NOMO-1 (cell line): Measurements from ENCODE around the gene CACNB2.

Experiments used
- DNase-seq, 2 experiments: peaks; one replicate each; lab custom pipeline; 2025; ENCODE audit not compliant: unreplicated experiment in 2 of 2; lab: John Stamatoyannopoulos, UW

Gene CACNB2

DNA sequence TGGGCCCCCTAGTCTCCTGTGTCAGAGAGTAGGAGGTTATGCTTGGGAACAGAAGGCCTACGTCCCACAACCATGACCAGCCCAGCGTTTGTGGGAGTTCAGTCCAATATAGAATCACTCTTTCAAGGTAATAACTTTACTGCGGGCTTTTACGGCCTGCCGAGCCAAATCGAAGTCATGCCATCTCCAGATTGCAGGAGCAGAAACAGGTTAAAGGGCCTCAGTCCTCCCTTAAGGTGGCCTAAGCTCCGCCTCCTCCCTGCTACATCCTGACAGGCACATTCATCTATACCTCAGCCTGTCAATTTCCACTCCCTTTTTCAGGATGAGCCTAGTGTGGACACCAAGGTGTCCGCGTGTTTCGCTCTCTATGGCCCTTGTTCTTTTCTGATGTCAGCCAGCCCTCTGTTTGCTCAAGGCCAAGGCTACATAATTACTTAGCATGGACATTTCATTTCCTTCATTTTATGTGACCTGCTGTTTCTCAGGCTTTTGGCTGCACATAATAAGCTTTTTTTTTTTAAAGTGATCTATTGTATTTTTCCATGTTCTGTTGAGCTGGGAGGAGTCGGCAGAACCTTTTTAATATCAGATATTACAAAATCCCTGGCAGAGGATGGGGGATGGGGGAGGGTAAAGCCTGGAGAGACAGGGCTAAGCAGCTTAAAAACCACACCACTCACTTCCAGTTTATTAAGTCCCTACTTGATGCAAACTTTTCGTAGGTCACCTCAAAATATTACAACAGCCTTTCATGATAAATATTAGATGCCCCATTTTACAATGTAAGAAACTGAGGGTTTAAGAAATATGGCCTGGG is 84.6 kb downstream of the CACNB2 start:
- DNase-seq, result no peak

DNA sequence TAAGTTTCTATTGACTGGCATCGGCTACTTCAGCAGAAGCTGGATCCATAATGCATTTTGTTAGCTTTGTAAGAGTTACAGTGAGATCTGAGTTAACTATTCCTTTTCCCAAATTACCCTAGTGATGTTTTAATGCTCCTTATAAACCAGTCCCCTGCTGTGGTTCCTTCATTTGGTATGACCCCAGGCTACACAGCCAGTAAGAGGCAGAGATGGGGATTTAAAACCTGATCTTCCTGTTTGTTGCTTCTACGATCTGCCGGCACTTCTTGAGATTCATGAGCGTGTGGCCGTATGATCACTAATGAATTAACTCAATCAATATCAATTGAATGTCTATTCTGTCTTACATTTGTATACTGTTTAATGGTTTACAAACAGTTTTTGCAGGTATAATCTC is 86.1 kb downstream of the CACNB2 start:
- no peak for DNase-seq

DNA sequence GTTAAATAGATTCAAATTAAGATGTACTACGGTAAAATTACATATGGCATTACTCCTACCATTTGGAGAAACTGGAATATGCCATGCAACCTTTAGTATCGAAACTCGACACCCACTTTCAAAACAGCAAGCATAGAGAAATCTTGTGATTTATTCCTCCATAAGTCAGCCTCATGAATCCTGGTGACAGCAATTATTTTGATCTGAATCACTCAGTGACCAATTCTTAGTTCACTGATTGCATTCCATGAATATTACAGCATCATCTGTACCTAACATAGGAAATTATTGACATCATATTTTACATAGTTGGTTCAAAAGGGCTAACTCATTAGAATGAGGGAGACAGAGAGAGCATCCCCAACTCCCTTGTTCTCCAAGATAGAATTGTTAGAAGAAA is 89.6 kb downstream of the CACNB2 start:
- DNase-seq, result no peak

DNA sequence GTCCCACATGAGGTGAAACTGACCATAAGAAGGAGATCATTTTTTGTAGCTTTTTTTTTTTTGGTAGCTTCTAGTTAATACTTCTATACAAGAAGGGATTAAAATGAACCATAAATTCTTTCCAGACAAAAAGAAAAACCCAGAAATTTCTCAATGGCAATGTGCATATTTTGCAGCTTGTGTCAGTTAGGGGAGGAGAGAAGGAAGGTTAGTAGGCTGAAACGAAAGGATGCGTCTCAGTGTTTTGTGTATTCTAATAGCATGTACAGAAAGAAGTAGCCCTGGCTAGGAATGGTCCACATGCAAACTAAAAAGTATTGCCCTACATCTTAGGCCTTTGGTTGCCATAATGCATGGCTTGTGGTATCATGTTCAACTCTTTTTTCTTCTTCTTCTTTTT is 90.6 kb downstream of the CACNB2 start:
- no peak for DNase-seq

DNA sequence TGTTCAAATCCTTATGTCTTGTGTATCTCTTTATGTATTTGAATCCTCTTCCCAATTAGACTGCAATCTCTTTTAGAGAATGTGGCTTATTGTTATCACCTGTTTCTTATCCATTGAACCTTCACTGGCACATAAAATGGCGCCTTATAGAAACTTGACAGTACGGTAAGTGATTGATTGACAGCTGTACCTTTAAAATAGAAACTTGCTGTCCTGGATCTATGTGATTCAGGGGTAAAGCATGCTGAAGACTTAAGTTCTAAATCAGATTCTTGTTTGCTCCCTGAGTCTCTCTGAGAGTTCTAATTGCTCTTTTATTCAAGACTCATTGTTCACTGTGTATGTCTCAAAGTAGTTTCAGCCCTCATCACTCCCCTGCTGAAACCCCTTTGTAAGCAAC is 91.3 kb downstream of the CACNB2 start:
- DNase-seq, result no peak

DNA sequence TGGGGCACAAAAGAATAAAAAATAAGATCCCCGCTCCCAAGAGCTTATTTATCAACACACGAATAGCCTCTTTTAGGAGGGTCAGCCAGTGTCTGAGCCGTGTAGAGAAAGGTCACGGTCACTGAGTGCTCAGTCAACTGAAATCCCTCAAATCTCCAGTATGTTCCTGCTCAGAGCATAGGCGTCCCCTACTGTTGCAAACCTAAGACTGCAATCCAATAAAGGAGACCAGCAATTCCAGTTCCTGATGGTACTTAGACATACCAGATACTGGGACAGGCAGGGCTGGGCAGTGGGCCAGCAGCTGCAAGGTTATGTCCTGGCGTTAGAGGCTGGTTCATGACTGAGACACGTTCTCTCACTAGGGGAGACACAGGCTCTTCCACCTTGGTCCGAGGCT is 93.6 kb downstream of the CACNB2 start:
- no peak for DNase-seq

DNA sequence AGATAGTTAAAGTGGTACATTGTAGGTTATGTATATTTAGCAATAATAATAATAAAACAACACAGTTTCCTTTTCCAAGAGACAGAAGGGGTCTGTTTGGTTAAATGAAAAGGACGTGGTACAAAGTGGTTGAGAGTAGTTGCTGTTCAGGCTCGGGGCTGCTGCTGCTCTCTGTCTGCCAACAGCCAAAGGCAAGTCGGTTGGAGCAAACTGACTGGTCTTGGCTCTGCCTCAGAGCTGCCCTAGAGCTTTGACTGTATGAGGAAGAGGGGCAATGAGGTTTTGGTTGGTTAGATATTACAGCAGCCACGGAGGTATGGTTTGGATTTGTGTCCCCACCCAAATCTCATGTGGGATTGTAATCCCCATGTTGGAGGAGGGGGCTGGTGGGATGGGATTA is 95.3 kb downstream of the CACNB2 start:
- DNase-seq, result no peak

DNA sequence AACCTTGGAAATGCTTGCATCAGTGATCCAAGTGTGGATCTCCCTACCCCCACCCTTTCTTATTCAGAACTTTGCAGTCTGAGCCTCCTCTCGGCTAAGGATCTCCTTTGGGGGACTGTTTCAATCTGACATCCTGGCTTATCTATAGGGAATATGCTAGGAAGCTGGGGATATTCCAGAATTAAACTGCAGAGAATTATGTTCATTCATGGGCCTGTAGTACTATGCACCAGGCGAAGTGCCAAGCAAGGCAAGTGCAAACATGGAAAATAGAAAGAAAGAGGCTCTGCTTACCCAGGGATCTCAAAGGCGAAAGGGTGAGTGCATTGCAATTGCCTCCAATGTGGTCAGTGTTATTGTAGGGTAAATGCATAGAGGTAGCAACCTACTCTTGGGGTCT is 96.5 kb downstream of the CACNB2 start:
- no peak for DNase-seq

DNA sequence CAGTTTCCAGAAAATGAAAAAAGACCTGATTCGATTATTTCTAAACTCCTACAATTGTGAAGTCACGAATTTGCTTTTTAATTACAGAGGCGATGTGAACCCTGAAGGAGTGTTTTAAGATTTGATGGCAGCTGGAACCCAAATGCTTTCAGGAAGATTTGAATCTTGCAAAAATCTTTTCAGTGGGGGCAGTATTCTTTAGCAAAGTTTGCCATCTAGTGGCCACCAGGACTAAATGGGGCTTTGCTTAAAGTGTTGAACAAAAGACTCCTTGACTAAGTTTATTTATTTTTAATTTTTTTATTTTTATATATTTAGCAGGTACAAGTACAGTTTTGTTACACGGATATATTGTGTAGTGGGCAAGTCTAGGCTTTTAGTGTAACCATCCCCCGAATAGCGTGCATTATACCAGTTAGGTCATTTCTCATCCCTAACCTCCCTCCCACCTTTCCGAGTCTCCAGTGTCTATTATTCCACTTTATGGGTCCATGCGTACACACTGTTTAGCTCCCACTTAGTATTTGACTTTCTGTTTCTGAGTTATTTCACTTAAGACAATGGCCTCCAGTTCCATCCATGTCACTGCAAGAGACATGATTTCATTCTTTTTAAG is 98.8 kb downstream of the CACNB2 start:
- DNase-seq, result peak; percentile 12 to 57

DNA sequence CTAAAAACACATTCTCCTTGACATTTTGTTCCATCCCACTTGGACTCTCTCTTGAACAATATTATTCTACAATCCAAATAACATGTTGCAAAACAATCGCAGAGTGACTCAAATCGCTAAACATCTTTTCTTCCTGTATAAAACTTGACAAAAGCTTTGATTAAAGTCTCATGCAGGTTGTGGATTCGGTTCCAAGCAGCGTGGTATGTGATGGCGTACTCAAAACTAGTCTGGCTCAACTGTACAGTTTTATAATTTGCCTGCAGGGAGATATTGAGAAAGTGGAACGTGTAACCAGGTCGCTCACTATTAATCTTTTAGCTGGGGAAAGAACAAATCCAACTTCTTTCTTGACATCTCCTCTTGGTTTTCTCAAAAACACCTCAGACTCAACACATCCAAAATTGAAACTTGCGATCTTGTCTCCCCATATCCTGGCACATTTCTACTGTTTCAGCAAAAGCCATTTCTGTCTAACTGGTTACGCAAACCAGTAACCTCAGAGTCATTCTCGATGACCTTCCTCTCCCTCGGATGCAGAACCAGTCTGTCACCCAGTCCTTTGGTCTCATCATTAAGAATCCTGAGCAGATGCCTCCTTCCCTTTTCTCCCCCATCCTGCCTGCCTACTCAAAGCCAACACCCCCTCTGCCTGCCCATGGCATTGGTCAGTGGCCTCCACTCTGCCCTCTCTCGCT is 100.1 kb downstream of the CACNB2 start:
- DNase-seq, result peak; percentile 50 to 79

DNA sequence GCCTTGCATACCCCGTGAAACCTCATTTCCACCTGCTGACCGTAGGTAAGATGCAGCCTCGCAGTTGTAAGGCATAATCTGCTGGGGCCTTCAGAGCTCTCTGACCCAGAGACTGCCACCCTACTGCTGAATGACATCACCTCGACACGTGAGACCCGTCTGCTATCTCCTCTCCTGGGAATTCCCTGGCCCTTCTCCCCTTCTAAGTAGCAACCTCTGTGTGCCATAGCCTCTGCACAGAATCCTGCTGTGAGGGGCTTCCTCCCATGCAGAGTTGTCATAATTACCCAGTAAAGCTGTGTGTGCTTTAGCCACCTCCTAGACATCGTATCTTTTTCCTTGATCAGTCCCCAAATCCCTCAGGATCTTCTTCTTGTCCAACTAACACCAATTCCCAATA is 106.7 kb downstream of the CACNB2 start:
- DNase-seq, result no peak

DNA sequence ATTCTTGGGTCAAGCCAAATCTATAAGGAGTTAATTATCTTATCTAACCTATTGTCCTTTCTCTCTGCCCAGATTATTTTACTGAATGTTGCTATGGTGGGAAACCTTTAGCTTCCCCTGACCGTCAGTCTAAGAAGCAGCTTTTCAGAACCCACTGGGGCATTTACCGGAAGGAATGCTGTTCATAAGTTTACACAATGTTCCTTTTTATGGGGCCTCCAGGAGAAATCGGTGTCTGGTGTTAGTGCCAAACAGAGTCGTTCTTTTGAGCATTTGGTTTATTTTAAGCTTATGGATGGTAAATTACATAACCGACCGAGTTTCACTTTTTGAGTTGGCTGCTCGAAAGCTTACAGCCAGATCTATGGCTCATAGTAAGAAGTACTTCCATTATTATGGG is 111.9 kb downstream of the CACNB2 start:
- DNase-seq, result peak; percentile 44 to 47

DNA sequence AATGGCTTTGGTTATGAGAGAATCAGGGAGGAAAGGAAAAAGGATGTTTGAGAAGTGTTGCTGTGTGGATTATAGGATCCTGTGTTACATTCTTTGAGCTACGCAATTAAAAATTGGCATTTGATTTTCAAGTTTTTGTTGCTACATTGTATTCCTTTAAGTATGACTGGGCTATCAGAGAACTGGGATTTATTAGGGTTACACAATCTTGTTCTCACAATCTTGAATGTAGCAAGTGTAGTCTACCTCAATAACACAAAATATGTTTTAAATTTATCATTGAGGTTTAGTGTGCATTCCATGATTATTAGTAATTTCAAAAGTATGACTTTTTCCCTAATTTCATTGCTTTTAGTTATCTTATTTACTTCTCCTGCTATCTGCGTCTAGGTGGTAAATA is 113.9 kb downstream of the CACNB2 start:
- no peak for DNase-seq

DNA sequence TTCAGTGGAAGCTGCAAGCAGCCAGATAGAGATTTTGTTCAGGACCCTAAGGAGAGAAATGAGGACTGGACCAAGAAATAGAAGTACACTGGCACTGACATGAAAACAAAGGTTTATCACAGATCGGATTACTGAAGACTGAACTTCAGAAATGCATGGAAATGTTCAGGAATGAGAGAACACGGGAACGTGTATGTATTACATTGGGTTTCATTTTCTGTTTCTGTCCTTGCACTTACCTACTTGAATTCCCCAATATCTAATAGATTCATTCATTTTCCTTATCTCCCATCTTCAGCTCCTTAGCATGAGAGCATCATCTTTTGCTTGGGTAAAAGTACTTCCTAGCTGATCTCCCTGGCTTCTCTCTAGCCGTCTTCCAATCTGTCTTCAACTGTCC is 114.5 kb downstream of the CACNB2 start:
- DNase-seq, result no peak

DNA sequence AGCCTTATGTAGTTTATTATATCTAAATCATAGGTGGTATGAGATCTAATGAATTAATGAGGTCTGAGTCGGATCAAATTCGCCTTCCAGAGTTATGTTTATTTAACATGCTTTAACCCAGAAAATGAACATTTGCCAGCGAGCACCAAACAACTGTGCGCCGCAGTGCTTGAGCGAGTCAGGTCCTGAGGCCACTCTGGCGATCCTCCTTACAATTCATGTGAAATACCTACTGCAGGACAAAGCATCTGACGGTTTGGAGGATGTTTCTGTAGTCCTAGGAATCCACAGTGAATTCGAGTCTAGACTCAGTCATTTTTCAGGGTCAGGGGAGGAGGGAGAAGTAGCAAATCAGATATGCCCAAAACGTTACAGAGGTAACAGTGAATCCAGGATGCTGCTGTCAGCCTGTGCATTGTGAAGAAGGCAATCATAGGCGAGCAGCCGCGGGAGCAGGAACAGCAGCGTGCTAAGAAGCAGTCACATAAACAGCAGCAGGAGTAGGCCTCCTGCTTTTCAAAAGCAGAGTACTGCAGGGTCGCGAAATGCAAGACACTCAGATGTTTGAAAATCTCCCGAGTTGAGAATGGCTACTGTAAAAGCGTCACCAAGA is 120.2 kb downstream of the CACNB2 start:
- DNase-seq, result no peak

DNA sequence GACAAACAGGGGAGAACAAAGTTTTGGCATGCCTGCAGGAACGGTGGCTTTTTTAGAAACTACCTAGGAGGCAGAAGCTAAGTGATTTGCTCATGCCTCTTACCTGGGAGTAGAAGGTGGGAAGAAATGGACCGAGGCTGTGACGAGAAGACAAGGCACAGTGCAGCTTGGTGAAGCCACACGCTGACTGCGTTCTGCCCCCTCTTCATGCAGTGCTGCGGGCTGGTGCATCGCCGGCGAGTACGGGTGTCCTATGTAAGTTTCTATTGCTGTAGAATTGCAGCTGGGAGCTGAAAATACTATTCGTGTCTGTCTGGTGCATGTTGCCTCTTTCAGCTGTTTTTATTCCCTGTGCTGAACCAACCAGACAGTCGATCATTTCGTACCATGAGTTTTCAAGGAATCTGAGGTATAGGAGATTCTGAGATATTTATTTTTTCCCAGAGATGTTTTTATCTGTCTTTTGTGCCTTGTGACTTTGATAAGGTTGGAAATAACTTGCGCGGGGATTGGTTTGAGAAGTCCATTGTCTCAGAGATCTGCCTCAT is 120.9 kb downstream of the CACNB2 start:
- DNase-seq, result no peak

DNA sequence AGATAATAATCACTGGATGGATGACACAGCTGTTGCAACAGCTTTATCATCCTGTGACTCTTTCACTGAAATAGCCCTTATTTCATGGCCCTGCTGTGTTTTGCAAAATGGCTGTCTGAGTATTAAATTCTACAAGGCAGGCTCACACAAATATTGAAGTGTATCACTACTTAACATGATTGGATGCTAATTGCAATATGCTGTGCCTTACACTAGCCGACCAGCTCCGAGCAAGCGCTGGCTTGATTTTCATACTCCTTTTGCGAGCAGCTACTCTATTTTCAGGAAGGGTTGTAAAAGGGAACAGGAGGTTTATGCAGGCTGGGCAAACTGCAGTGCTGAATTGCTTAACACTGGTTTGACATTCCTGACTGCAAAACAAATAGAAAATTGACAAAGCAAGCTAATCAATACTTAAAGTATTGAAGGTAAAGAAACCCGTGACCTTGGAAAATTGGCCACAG is 121.6 kb downstream of the CACNB2 start:
- DNase-seq, result peak; percentile 11 to 55

DNA sequence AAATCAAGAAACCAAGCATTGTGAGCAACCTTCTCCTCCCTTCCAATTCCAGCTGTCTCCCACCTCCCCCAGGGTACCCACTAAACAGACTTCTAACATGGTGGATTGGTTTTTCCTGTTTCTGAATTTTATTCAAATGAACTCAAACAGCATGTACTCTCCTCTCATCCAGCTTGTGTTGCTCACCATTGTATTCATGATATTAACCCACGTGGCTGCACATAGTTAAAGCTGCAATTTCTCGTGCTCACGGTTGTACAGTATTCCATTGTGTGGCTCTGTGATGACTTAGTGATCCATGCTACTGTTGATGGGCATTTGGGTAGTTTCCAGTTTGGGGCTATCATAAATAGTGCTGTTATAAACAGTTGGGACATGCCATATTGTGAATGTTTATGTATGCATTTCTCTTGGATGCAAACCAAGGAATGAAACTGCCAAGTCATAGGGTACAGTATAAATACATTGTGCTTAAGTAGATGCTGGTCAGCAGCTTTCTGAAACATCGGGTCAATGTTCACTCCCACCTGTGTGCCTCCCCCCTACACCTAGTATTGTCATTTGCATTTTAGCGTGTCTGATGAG is 124.3 kb downstream of the CACNB2 start:
- no peak for DNase-seq

DNA sequence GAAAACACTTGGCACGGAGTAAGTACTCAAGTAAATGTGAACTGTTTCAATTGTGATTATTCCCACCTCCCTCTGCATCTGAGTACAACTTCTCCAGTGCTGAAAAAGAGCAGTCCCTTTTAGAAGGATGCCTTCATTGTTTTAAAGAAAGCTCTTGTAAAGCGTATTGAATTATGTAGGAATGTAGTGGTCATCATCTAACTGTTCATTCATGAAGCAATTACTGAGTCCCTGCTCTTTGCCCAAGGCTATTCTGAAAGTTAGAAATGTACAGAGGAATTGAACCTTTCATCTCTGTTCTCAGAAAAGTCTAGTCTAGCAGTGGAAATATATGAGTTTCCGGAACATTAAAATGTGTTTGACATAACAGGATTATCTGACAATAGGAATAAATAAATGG is 127.8 kb downstream of the CACNB2 start:
- DNase-seq, result no peak

DNA sequence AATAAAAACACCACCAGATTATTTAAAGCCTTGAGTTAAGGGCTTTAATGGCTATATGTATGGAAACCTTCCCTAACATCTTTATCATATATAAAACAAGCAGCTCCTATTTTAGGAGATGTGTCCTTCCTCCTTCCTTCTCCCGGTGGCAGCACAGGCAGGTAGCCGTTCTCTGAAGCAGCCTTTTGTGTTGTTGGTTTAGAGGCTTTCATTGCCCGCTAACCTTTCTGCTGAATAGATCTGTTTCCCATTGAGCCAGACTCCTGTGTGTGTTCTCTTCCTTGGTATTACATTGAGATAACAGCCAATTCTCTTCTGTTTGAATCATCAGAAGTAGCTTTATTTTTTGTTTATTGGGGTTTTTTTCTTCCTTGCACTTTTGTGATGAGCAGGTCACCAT is 131.3 kb downstream of the CACNB2 start:
- DNase-seq, result no peak

DNA sequence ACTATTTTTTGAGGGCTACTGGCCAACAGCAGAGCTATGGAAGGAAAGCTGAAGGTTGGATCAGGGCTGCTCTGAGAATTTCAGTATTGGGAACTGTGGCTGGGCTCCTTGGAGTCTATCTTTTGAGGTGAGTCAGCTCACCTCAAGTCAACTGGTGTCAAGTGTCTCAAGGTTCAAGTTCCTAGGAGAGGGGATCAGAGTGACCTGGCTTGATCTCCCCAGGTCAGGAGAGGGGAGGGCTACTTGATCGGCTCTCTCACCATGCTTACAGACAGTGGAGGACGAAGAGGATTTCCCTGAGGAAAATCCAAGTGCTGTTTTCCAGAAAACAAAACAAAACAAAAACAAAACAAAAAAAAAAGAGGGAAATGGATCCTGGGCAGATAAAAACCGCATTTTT is 132.8 kb downstream of the CACNB2 start:
- DNase-seq, result no peak
